Activated T-cell treated with anti-CD3 and anti-CD28 coated beads, Interleukin-2, amount 50 U/mL, for 48 hours (primary cell): ENCODE measurements around the gene MCC.

Source experiments
- DNase-seq, 2 experiments: peaks; one replicate each; pipeline ENCODE4 v3.0.0-alpha.2; 2020

Gene MCC

DNA sequence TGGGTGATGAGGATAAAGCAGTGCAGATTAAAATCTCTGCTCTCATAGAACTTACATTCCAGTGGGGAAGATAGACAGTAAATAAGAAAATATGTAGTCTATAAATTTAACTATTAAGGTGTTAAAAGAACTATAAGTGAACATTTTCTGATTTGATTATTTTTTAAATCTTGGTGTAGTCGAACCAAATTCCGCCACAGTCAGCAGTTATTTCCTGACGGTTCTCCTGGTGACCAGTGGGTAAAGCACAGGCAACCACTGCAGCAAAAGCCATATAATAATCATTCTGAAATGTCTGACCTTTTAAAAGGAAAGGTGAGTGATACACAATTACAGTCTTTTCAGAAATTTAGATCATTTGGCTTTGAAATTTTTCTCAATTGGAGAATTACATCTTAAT lies 484.5 kb downstream of the MCC start:
- no peak for DNase-seq

DNA sequence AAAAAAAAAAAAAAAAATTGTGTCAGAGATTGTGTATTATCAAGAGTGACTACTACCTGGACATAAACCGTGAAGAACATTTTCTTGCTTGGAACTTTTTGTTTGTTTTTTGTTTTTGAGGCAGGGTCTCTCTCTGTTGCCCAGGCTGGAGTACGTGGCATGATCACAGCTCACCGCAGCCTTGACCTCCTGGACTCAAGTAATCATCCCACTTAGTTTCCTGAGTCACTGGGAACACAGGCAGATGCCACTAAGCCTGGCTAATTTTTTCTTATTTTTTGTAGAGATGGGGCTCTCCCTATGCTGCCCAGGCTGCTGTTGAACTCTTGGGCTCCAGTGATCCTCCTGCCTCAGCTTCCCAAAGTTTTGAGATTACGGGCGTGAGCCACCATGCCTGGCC lies 485.8 kb downstream of the MCC start:
- no peak for DNase-seq

DNA sequence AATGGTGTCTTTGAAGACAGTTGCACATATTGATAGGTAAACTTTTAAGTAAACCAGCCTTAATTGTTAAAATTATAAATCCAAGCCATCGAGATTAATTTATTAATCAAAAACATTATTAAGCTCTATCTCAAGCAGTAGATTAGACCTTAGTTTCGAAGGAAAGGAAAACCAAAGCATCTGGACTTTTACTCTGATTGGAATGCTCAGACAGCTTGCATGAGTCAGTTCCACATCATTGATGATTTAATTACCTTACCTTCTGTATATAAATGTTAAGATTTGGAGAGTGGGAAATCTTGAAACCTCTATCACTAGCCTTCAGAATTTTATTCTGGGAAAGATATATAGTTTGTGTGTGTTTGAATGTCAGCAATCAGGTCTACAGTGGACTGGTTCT lies 487.8 kb downstream of the MCC start:
- DNase-seq, result no peak

- DNase-seq, result no peak
Measured at GRCh38 chr5:112998296-112998695, 490.0 kb downstream of the MCC start.

GRCh38 chr5:112996830-112997374 lies 491.4 kb downstream of the MCC start:
- DNase-seq, result no peak

GRCh38 chr5:112995764-112996618 lies 492.3 kb downstream of the MCC start:
- DNase-seq, result peak; percentile 84 to 89

GRCh38 chr5:112986224-112986623 lies 502.0 kb downstream of the MCC start:
- DNase-seq, result no peak

DNA sequence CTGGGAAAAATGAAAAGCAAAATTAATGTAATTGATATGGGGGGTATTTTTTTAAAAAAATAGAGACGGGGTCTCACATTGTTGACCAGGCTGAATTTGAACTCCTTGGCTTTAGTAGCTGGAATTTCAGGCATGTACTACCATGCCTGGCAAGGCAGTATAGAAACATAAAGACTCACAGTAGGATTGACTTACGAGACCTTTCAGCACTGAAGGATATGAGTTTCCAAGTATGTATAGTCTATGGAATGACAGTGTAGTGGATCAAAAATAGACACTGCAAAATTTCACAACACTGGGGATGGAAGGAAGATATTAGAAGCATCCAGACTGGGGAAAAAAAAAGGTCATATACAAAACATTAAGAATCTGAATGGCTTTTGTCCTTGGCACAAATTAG lies 504.9 kb downstream of the MCC start:
- DNase-seq, result no peak

- no peak for DNase-seq
Measured at GRCh38 chr5:112979723-112980122, 508.5 kb downstream of the MCC start.

- DNase-seq, result no peak
Measured at GRCh38 chr5:112978836-112979235, 509.4 kb downstream of the MCC start.

DNA sequence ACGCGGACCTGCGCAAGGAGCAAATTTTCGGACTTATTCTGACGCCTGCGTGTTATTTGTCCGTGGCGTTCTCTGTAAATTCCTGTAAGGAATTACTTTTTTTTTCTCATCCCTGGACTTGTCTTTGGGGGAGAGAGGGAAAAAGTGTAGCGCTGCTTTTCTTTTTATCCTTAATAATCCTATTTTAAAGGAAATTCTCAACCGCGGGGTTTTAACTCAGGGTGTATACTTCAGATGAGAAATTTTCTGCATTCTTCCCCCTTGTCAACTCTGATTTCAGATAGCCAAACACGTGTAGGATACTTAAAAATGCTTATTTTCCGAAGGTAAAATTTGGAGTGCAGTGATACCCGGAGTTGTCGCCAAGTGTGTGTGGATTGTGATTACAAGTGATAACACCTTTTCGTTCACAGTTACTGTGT lies 510.8 kb downstream of the MCC start:
- DNase-seq, result no peak

DNA sequence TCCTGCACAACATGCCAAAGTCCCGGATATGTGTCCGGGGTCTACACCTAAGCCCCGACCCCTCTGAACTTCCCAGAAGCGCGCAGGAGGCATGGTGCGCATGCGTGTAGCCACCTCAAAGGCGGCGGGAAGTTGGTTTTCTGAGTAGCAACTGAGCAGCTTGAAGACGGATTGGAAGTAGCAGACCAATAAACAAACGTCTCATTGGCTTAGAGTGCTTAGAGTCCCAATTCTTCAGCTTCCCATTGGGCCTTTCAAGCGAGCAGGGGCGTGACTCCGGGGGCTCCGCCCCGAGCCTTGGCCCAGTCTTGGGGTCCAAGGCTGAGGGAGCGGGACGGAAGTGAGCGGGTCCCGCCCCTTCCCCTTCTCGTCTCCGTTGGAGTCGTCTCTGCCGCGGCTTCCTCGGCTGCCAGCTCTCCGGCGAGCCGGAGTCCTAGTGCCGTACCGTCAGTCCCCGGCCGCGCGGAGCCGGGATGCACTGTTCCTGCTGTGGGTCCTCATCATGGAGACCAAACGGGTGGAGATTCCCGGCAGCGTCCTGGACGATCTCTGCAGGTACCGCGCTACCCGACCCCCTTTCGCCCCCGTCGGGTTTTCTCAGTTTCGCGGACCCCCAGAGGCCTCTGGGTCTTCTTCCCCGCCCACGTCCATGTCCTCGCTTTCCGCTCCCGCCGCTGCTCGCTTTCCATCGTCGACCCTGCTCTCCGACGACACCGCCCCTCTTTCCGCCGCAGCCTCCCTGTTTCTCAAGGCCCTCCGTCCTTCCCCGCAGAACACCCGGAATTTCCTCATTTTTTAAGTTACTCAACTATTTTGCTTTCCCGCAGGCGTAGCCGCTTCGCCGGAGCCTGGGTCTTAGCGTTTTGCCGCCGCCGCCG lies 511.6 kb downstream of the MCC start, which contains the start of gene DCP2:
DCP2 (plus strand) TSS at position 367 of the 878 bp plus-strand sequence; CDS start at position 503, 136 bp downstream.
- DNase-seq, result peak; percentile 97 to 98

DNA sequence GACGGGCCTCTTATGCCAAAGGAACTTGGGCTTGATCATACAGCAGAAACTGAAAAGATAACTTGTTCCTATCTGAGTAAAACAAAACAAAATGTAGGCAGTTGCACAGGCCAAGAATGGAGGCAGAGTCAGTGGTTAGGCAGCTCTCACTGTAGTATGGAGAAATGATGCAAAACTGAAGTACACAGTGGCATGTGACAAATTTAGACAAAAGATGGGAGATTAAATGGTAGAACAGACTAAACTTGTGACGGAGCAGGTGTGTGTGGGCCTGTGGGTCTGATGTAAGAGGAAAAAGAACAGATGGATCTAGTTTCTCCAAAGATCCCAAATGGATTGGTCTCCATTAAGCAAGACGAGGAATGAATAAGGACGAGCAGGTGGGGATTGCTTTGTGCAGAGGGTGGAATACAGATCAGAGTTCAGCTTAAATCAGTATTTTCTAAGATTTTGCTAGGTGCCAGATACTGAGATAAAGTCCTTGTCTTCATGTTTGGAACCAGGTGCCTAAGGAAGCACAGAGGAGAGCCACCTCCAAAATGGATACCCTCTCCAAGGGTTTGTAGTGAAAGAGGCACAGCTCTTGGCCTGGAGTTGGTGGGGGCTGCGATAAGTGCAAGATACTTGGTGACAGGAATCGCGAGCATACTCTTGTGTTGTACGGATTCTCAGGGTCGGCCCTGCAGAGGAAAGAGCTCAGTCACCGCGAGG lies 512.4 kb downstream of the MCC start:
- DNase-seq, result peak in 1 of 2 experiments; percentile 43

GRCh38 chr5:112974901-112975300 lies 513.4 kb downstream of the MCC start:
- DNase-seq, result no peak

DNA sequence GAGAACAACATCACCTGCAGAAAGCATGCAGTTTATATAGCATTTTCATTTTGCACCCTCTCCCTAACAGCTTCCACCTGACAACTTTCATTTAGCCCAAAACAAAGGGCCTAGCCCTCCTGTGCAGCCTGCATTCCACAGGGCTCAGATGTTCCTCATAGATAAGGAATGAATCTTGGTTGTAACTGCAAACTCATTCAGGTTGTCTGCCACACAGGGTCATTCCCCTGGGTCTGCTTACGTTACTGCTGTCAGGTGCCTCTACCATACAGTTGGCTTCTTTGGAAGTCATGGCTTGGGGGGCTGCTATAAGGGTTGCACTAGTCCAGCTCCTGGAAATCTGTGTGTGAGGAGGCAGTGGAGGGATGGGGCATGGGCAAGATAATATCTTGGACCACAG lies 514.3 kb downstream of the MCC start:
- no peak for DNase-seq

- DNase-seq, result no peak
Measured at GRCh38 chr5:112973036-112973435, 515.2 kb downstream of the MCC start.
